HFFc6 (cell line): Measurements from ENCODE around the gene ALKBH4. TPM values are rescaled to one million over a fixed set of nuclear protein-coding genes. Genes with fewer than 3 reads are reported as not detected.

Experiments
- DNase-seq: peaks from one replicate; pipeline ENCODE4 v3.0.0-alpha.2; 2018
- H3K27ac Mint-ChIP-seq: 2 replicates; pipeline ENCODE4 v1.8.0; 2020; ENCODE audit warnings: mild to moderate bottlenecking, mixed read lengths
- H3K27me3 Mint-ChIP-seq: 2 replicates; pipeline ENCODE4 v1.8.0; 2021; ENCODE audit warnings: mild to moderate bottlenecking, moderate library complexity, mixed read lengths; ENCODE audit not compliant: insufficient read depth
- H3K36me3 Mint-ChIP-seq: 2 replicates; pipeline ENCODE4 v1.8.0; 2021; ENCODE audit warnings: low read depth, mixed read lengths
- H3K4me1 Mint-ChIP-seq: 2 replicates; pipeline ENCODE4 v1.8.0; 2020; ENCODE audit warnings: low read depth, mixed read lengths
- H3K4me3 Mint-ChIP-seq: 2 replicates; pipeline ENCODE4 v1.8.0; 2020; ENCODE audit warnings: mild to moderate bottlenecking, moderate library complexity, mixed read lengths
- H3K9me3 Mint-ChIP-seq: 2 replicates; pipeline ENCODE4 v1.8.0; 2020; ENCODE audit warnings: mild to moderate bottlenecking, mixed read lengths
- CTCF ChIP-seq: fragments of 200-600 bp; sonication (generic); IDR thresholded peaks from 2 replicates; pipeline ENCODE4 v1.5.0; 2021; ENCODE audit warnings: antibody characterized with exemption, mild to moderate bottlenecking
- total RNA-seq, 6 experiments: library from RNA; stranded (reverse); fragmentation: NEBNext Ultra II Directional; extraction: Animal tissue kit (Norgen Biotek cat#: 25700); gene quantifications; 2 replicates in 1 of 6; 3 replicates in 5 of 6; pipeline ENCODE4 v1.2.3, GENCODE V29; 2021

ALKBH4 gene
- total RNA-seq, 6 experiments from 2014 or later: 9.6 to 11.0 (median 10.0) TPM

- H3K27me3 Mint-ChIP-seq: peaks cover 5% of the 10 kb centered on the region
- DNase-seq: no peak
- no peak overlapping the region for H3K4me3 Mint-ChIP-seq
- H3K36me3 Mint-ChIP-seq: peaks cover 5% of the 10 kb centered on the region; the same call in 1 of the 2 replicates
- no peak overlapping the region for H3K27ac Mint-ChIP-seq
- peaks cover 19% of the 10 kb centered on the region for H3K4me1 Mint-ChIP-seq
- H3K9me3 Mint-ChIP-seq: no peaks in the 10 kb centered on the region
- no peak for TF ChIP-seq CTCF
Measured at GRCh38 chr7:102469972-102470825, 5.5 kb upstream of the ALKBH4 start.

GRCh38 chr7:102469351-102469971, 4.8 kb upstream of the ALKBH4 start:
- peaks cover 19% of the 10 kb centered on the region for H3K4me1 Mint-ChIP-seq
- H3K27me3 Mint-ChIP-seq: peaks cover 5% of the 10 kb centered on the region
- peaks cover 5% of the 10 kb centered on the region; the same call in 1 of the 2 replicates for H3K36me3 Mint-ChIP-seq
- H3K27ac Mint-ChIP-seq: no peak overlapping the region
- no peak for TF ChIP-seq CTCF
- no peak for DNase-seq
- H3K9me3 Mint-ChIP-seq: no peaks in the 10 kb centered on the region
- H3K4me3 Mint-ChIP-seq: no peak overlapping the region

GRCh38 chr7:102468478-102469350, 4.1 kb upstream of the ALKBH4 start:
- H3K4me3 Mint-ChIP-seq: no peak overlapping the region
- DNase-seq: no peak
- H3K36me3 Mint-ChIP-seq: peaks cover 11% of the 10 kb centered on the region; the same call in 1 of the 2 replicates
- peaks cover 25% of the 10 kb centered on the region for H3K4me1 Mint-ChIP-seq
- no peak overlapping the region for H3K27ac Mint-ChIP-seq
- no peaks in the 10 kb centered on the region for H3K9me3 Mint-ChIP-seq
- H3K27me3 Mint-ChIP-seq: peaks cover 9% of the 10 kb centered on the region
- TF ChIP-seq CTCF: no peak

- peaks cover 29% of the 10 kb centered on the region for H3K4me1 Mint-ChIP-seq
- no peak for TF ChIP-seq CTCF
- peaks cover 9% of the 10 kb centered on the region for H3K27me3 Mint-ChIP-seq
- no peaks in the 10 kb centered on the region for H3K9me3 Mint-ChIP-seq
- H3K36me3 Mint-ChIP-seq: peaks cover 13% of the 10 kb centered on the region; the same call in 1 of the 2 replicates
- no peak for DNase-seq
- H3K27ac Mint-ChIP-seq: no peak overlapping the region
- H3K4me3 Mint-ChIP-seq: no peak overlapping the region
Measured at GRCh38 chr7:102467581-102468477, 3.2 kb upstream of the ALKBH4 start.
